Renal cortical epithelial cell (primary cell): ENCODE results near the gene MYO18A. TPM values are rescaled to one million over a fixed set of nuclear protein-coding genes. Genes with fewer than 3 reads are reported as not detected.
"Not testable (repeated sequence)": the region's sequence is repeated elsewhere in the genome, so short reads cannot be mapped to it uniquely, and the experiment has no call there.

Source experiments
- DNase-seq: peaks from one replicate; pipeline ENCODE4 v3.0.0-alpha.2; 2011; ENCODE audit warnings: low read depth
- total RNA-seq: library from RNA; depleted of rRNA; stranded (reverse); fragments of >200 nt; gene quantifications from 2 replicates; pipeline ENCODE4 v1.2.3, GENCODE V29; 2014

Gene MYO18A
- total RNA-seq, 1 donor from 2014 or later: 65.5 TPM

DNA sequence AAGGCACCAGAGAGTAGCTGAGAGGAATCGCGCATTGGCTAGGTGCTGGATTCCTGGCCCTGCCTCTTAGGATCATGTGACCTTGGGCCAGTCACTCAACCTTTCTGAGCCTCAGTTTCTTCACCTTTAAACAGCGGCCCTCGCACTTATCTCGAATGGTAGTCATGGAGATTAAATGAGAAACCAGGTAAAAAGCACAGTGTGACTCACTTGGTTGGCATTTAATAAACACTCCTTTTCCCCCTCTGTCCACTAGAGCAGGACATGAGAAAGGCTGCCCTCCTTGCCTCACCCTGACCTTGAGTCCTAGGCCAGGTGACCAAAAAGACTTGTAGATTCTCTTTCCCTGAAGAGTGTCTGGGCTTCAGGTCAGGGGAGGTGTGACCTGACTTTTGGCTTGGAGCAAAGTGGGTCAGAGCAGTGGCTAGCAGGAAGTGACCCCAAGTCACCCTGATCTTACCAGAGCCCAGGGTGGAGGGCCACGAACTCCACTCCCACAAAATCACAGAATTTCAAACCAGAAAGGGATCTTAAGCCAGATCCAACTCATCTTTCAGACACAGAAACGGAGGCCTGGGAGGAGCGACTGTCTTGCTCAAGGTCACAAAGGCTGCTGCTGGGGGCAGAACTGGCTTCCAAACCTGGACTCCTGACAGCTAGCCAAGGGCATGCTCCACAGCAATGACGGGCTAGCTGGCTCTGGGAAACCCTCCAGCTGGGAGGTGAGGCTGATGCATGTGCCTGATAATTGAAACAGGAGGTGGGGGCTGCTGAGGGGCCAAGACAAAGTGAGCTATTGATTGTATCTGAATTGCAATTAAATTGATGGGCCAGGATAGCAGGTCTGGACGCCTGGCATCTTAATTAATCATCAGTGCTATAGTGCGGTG, 72.0 kb downstream of the MYO18A start:
- peak; percentile 91 for DNase-seq

GRCh38 chr17:29107084-29107483, 73.1 kb downstream of the MYO18A start:
- DNase-seq: no peak

GRCh38 chr17:29103341-29103740, 76.9 kb downstream of the MYO18A start:
- DNase-seq: no peak

DNA sequence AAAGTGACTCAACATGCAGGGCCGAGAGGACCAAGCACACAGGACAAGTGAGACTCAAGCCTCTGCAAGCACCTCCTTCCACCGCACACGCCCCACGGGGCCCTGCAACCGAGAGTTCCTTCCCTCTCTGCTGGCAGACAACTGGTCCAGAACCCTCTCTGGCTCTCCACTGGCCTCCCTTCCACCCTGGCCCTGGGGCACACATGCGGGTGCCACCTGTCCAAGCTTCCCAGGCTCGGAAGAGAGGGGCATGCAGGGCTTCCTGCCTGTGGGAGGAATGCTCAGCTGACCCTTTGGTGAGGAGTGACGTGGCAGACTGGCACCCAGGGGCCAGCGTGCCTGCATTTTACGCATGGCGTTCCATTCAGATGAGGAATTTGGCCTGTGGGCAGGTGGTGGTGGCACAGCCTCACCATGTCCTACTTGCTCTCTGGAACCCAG, 77.4 kb downstream of the MYO18A start:
- peak; percentile 88 for DNase-seq

- no peak for DNase-seq
Measured at GRCh38 chr17:29102046-29102445, 78.2 kb downstream of the MYO18A start.

DNA sequence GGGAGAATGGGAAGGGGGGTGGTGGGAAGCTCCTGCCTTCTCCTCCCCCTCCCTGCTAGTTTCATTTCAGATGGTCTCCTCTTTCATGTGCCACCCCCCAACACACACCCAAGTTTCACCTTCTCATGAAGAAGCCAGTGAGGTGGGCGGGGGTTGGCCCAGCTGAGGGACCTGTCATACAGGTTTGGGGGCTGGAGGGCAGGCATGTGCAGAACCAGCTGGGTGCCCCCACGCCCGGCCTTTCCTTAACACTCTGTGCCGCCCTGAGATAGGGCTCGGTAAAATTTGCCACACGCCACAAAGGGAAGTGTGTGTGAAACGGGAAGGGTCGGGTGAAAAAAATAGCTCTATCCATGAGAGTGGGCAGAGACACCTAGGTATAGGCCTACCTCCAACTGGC, 79.9 kb downstream of the MYO18A start:
- no peak for DNase-seq

- no peak for DNase-seq
Measured at GRCh38 chr17:29099527-29099926, 80.7 kb downstream of the MYO18A start.

- no peak for DNase-seq
Measured at GRCh38 chr17:29096094-29096493, 84.1 kb downstream of the MYO18A start.

GRCh38 chr17:29095439-29095838, 84.8 kb downstream of the MYO18A start:
- DNase-seq: no peak

GRCh38 chr17:29094101-29094708, 86.0 kb downstream of the MYO18A start:
- no peak for DNase-seq

GRCh38 chr17:29093090-29093871, 86.9 kb downstream of the MYO18A start:
- DNase-seq: no peak

GRCh38 chr17:29091606-29092289, 88.5 kb downstream of the MYO18A start:
- DNase-seq: no peak

- no peak for DNase-seq
Measured at GRCh38 chr17:29090750-29091605, 89.2 kb downstream of the MYO18A start.

- no peak for DNase-seq
Measured at GRCh38 chr17:29090108-29090507, 90.1 kb downstream of the MYO18A start.

GRCh38 chr17:29089601-29090044, 90.6 kb downstream of the MYO18A start:
- no peak for DNase-seq

DNA sequence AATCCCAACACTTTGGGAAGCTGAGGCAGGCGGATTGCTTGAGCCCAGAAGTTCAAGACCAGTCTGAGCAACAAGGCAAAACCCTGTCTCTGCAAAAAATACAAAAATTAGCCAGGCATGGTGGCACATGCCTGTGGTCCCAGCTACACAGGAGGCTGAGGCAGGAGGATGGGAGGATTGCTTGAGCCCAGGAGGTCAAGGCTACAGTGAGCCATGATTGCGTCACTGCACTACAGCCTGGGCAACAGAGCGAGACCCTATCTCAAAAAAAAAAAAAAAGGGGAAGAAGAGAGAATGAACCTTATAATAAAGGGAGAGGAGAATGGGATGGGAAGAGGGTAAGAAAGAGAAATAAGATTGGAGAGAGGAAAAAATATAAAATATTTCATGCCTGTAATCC, 91.4 kb downstream of the MYO18A start:
- DNase-seq: not testable (repeated sequence)

DNA sequence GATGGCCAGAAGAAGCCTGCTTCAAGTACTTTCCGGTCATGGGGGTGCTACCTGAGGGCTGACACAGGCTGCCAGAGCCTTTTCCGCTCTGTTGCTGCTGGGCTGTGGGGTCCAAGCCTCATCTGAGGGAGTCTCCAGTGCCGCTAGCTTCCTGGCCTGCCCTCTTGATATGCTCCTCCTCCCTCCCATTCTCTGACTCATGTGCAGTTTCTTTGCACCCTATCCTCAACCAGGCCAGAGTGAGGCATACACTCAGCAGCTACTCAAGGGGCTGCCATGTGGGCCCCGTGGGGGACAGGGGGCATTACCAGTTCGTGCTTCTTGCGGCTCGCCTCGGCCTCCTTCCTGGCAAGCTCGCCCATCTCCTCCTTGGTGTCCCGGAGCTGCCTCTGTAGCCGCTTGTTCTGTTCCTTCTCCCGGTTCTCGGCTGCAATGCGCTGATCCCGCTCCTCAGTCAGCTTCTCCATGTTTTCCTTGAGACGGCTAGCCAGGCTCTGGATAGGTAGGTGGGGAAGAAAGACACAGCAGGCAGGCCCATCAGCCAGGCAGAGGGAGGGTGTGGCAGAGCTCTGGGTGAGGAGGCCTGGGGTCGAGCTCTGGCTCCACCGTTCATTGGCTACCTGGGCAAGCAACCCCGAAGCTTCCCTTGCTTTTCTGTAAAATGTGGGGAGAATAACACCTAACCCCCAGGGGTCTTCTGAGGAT, 93.4 kb downstream of the MYO18A start:
- no peak for DNase-seq

GRCh38 chr17:29085223-29085622, 95.0 kb downstream of the MYO18A start:
- no peak for DNase-seq

DNA sequence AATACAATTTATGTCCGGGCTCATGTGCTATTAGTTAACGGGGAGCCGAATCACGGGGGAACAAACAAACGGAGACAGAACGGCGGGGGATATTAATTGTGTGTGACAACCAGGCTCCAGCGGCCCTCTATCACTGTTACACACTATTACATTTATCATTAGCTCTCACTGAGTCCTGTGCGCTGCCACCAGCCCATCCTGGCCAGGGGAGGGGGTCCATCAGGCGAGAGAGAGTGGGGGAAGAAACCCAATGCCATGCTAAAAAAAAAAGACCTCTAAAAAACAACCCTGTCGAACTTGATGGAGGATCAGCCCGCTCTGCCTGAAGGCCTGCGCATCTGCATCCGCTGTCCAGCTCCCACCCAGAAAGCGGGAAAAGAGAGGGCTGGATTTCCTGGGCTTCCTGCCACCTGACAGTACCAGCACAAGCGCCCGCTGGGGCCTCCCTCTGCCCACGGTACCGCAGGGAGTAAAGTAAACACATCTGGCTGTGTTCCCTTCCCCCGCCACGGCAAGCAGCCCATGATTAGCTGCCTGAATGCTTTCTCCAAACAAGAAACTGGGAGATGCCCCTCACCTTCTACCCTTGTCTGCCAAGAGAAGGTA, 95.6 kb downstream of the MYO18A start:
- DNase-seq: no peak

- no peak for DNase-seq
Measured at GRCh38 chr17:29080965-29081364, 99.2 kb downstream of the MYO18A start.
